ENCODE results near the gene EPHX1. TPM values are rescaled to one million over a fixed set of nuclear protein-coding genes. Genes with fewer than 3 reads are reported as not detected.

EPHX1 gene
- total RNA-seq, 1 experiment from 2014 or later: 54.6 TPM

DNA sequence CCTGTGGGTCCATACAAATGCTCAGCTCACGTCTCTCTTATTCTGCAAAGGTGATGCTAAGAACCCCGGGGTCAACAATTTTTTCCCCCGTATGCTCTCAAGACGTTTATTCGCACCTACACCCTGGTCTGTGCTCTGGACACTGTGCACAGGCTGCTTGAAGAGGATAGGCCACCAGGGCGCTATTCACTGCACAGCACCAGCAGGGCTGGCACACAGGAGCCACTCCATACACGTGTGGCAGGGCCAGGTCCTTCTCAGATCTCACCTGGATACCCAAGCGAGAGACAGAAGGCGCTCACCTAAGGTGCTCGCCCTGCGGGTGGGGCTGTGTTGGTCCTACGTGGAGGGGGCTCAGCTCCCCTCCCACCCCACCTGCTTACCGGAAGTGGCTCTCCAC lies 55.6 kb downstream of the EPHX1 start:
- no peak for TF ChIP-seq EZH2phosphoT487 (IDR thresholded peaks at IDR 0.05; ENCODE audit: borderline replicate concordance, low read length)
- no peak for TF ChIP-seq EZH2 (IDR thresholded peaks at IDR 0.05; ENCODE audit: low read length, unreplicated experiment)
- TF ChIP-seq, protein P1, sequence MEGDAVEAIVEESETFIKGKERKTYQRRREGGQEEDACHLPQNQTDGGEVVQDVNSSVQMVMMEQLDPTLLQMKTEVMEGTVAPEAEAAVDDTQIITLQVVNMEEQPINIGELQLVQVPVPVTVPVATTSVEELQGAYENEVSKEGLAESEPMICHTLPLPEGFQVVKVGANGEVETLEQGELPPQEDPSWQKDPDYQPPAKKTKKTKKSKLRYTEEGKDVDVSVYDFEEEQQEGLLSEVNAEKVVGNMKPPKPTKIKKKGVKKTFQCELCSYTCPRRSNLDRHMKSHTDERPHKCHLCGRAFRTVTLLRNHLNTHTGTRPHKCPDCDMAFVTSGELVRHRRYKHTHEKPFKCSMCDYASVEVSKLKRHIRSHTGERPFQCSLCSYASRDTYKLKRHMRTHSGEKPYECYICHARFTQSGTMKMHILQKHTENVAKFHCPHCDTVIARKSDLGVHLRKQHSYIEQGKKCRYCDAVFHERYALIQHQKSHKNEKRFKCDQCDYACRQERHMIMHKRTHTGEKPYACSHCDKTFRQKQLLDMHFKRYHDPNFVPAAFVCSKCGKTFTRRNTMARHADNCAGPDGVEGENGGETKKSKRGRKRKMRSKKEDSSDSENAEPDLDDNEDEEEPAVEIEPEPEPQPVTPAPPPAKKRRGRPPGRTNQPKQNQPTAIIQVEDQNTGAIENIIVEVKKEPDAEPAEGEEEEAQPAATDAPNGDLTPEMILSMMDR (conservative IDR thresholded peaks at IDR 0.05; ENCODE audit: low read depth, low read length): no peak; the same call in 1 of the 2 replicates
- peaks cover 8% of the 10 kb centered on the region for H3F3A ChIP-seq (ENCODE audit: low read length, unreplicated experiment)
- peak overlapping the region; percentile 48 for H3K9ac ChIP-seq (ENCODE audit: low read length)
- H3K4me1 ChIP-seq (ENCODE audit: insufficient read depth, low read length): peaks cover 39% of the 10 kb centered on the region
- BruUV-seq (replicated peaks): no TSS peak
- H3K79me2 ChIP-seq (ENCODE audit: low read length): 0 out of 2 replicates have a peak, but pooled peaks cover 2% of the 10 kb centered on the region
- H3K9me2 ChIP-seq (replicated peaks; ENCODE audit: low read length): no peaks in the 10 kb centered on the region
- no peaks in the 10 kb centered on the region for H3K27me3 ChIP-seq (ENCODE audit: low read length)
- peak; percentile 2; the same call in 1 of the 2 replicates for ATAC-seq
- no peaks in the 10 kb centered on the region for H3K9me3 ChIP-seq (ENCODE audit: low read length)
- peak overlapping the region; percentile 90 for H3K27ac ChIP-seq (ENCODE audit: low read length)
- H4K20me1 ChIP-seq (ENCODE audit: low read length): peaks cover 13% of the 10 kb centered on the region
- peak overlapping the region; percentile 59 for H3K4me2 ChIP-seq (ENCODE audit: low read length)
- intact Hi-C loops (cut with micrococcal nuclease): no loop called here
- H3K36me3 ChIP-seq (ENCODE audit: low read depth, low read length): peaks cover 68% of the 10 kb centered on the region
- no peak for DNase-seq
- POLR2A ChIA-PET (ENCODE audit: unreplicated experiment): no interaction called here
- H2AFZ ChIP-seq (ENCODE audit: low read length): no peak overlapping the region
- peak overlapping the region; percentile 20; the same call in 1 of the 2 replicates for H3K4me3 ChIP-seq (ENCODE audit: low read length)
- CTCF ChIA-PET: no interaction called here

DNA sequence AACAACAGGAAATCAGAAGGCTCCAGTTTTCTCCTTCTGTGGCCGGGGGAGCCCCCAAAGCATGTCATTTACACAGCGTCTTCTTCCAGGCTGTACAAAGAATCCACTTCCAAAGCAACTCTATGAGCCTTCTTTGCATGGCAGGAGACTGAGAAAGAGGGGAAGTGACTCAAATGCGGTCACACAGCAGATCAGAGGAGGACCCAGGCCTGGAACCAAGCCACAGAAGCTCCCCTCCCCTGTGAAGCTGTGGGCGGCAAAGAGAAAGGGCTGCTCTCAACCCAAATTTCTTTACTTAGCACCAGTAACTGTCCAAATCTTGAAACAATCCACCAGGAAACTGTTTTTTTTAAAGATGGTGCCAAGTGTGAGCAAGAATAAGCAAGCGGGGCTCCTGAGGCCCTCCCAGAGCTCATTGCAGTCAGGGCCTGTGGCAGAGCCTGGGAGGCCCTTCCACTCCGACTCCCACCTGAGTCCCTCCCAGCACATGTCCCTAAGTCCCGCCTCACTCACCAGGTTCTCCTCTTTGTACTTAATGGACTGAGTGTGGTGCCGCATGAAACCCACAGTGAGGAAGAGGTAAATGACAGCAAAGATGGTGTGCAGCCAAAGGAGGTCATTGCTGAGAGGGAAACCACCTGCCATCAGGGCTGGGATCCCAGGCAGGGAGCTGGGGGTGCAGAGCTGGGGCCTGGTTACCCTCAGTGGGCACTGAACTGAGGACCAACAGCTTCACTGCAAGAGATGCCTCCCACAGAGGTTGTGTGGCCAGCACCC lies 56.3 kb downstream of the EPHX1 start:
- H3K27me3 ChIP-seq (ENCODE audit: low read length): no peaks in the 10 kb centered on the region
- POLR2A ChIA-PET (ENCODE audit: unreplicated experiment): interaction anchor here (0.6 to 0.8 kb wide), 2 partner anchors 16 to 58 kb away, joined by 4 to 6 read pairs; partner anchors contain the start of genes PYCR2 and TMEM63A
- peak overlapping the region; percentile 90 for H3K27ac ChIP-seq (ENCODE audit: low read length)
- CTCF ChIA-PET: interaction anchor here (0.5 to 0.8 kb wide), 4 partner anchors 16 to 392 kb away, joined by 3 to 10 read pairs (median 5); partner anchors contain the start of gene TMEM63A
- intact Hi-C loops (cut with micrococcal nuclease): loop anchor here (1.0 kb wide), 1 partner anchor 15 kb away; no protein-coding TSS in a partner anchor
- H3F3A ChIP-seq (ENCODE audit: low read length, unreplicated experiment): peaks cover 15% of the 10 kb centered on the region
- no TSS peak for BruUV-seq (replicated peaks)
- peak overlapping the region; percentile 59 for H3K4me2 ChIP-seq (ENCODE audit: low read length)
- no peaks in the 10 kb centered on the region for H3K9me2 ChIP-seq (replicated peaks; ENCODE audit: low read length)
- H2AFZ ChIP-seq (ENCODE audit: low read length): no peak overlapping the region
- no peak for TF ChIP-seq EZH2phosphoT487 (IDR thresholded peaks at IDR 0.05; ENCODE audit: borderline replicate concordance, low read length)
- no peak for TF ChIP-seq EZH2 (IDR thresholded peaks at IDR 0.05; ENCODE audit: low read length, unreplicated experiment)
- no peaks in the 10 kb centered on the region for H3K9me3 ChIP-seq (ENCODE audit: low read length)
- H3K4me3 ChIP-seq (ENCODE audit: low read length): no peak overlapping the region; the same call in 1 of the 2 replicates
- H3K4me1 ChIP-seq (ENCODE audit: insufficient read depth, low read length): peaks cover 46% of the 10 kb centered on the region
- DNase-seq (peak; percentile 95), ATAC-seq (peak; percentile 87)
- H4K20me1 ChIP-seq (ENCODE audit: low read length): peaks cover 19% of the 10 kb centered on the region
- H3K36me3 ChIP-seq (ENCODE audit: low read depth, low read length): peaks cover 64% of the 10 kb centered on the region
- peak overlapping the region; percentile 48 for H3K9ac ChIP-seq (ENCODE audit: low read length)
- H3K79me2 ChIP-seq (ENCODE audit: low read length): 0 out of 2 replicates have a peak, but pooled peaks cover 5% of the 10 kb centered on the region

DNA sequence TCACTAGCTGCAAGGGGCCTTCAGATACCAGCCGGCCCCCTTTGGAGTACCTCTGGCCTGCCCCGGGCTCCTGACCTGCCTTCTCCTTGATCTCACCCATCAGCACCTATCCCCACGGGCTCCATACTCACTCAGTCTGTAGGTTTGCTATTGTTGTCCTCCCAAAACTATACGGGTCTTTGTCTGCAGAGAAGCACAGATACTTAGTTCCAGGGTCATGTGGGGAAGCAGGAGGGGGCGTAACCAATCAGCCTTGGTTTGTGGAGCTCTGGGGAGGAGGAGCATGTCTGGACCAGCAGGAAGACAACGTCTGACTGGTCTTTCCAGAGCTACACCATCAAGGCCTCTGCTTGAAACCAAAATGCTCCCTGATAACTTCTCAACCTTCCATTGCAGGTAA lies 57.1 kb downstream of the EPHX1 start:
- H3K9me3 ChIP-seq (ENCODE audit: low read length): no peaks in the 10 kb centered on the region
- POLR2A ChIA-PET (ENCODE audit: unreplicated experiment): no interaction called here
- no peak for ATAC-seq

More for the DNA sequence above, 57.1 kb downstream of the EPHX1 start:
- 0 out of 2 replicates have a peak, but pooled peaks cover 5% of the 10 kb centered on the region for H3K79me2 ChIP-seq (ENCODE audit: low read length)
- H3K36me3 ChIP-seq (ENCODE audit: low read depth, low read length): peaks cover 57% of the 10 kb centered on the region
- no peak for DNase-seq
- H2AFZ ChIP-seq (ENCODE audit: low read length): no peak overlapping the region
- no peaks in the 10 kb centered on the region for H3K27me3 ChIP-seq (ENCODE audit: low read length)
- CTCF ChIA-PET: no interaction called here
- H3K9me2 ChIP-seq (replicated peaks; ENCODE audit: low read length): no peaks in the 10 kb centered on the region
- H3K4me1 ChIP-seq (ENCODE audit: insufficient read depth, low read length): peaks cover 51% of the 10 kb centered on the region
- intact Hi-C loops (cut with micrococcal nuclease): loop anchor here (1.0 kb wide), 1 partner anchor 14 kb away; no protein-coding TSS in a partner anchor
- H4K20me1 ChIP-seq (ENCODE audit: low read length): peaks cover 19% of the 10 kb centered on the region
- H3K27ac ChIP-seq (ENCODE audit: low read length): peak overlapping the region; percentile 90
- no TSS peak for BruUV-seq (replicated peaks)
- H3K9ac ChIP-seq (ENCODE audit: low read length): no peak overlapping the region
- H3K4me3 ChIP-seq (ENCODE audit: low read length): no peak overlapping the region
- H3F3A ChIP-seq (ENCODE audit: low read length, unreplicated experiment): peaks cover 18% of the 10 kb centered on the region
- TF ChIP-seq EZH2phosphoT487 (IDR thresholded peaks at IDR 0.05; ENCODE audit: borderline replicate concordance, low read length): no peak
- TF ChIP-seq, protein P1 (conservative IDR thresholded peaks at IDR 0.05; ENCODE audit: low read depth, low read length): no peak
- TF ChIP-seq EZH2 (IDR thresholded peaks at IDR 0.05; ENCODE audit: low read length, unreplicated experiment): no peak
- peak overlapping the region; percentile 59; the same call in 1 of the 2 replicates for H3K4me2 ChIP-seq (ENCODE audit: low read length)
